ENCODE measurements around the gene CLEC18A.

CLEC18A gene

GRCh38 chr16:69924041-69924775, 26.9 kb upstream of the CLEC18A start:
- TF ChIP-seq CTCF (IDR thresholded peaks at IDR 0.05; ENCODE audit: low read depth, low read length), result no peak
- no peak for DNase-seq (ENCODE audit: low read depth in 2 of 2)
- no peak overlapping the region for H3K4me3 ChIP-seq (replicated peaks in 1 of 2; ENCODE audit: low read depth in 2 of 2, low read length in 2 of 2)

GRCh38 chr16:69924777-69925191, 26.4 kb upstream of the CLEC18A start:
- H3K4me3 ChIP-seq (replicated peaks in 1 of 2; ENCODE audit: low read depth in 2 of 2, low read length in 2 of 2), result peak overlapping the region in 1 of 2 donors; percentile 39
- peak; percentile 90 to 91 for DNase-seq (ENCODE audit: low read depth in 2 of 2)
- no peak for TF ChIP-seq CTCF (IDR thresholded peaks at IDR 0.05; ENCODE audit: low read depth, low read length)

GRCh38 chr16:69925311-69925710, 25.8 kb upstream of the CLEC18A start:
- DNase-seq (ENCODE audit: low read depth in 2 of 2), result no peak
- H3K4me3 ChIP-seq (replicated peaks in 1 of 2; ENCODE audit: low read depth in 2 of 2, low read length in 2 of 2), result peak overlapping the region in 1 of 2 donors; percentile 41
- no peak for TF ChIP-seq CTCF (IDR thresholded peaks at IDR 0.05; ENCODE audit: low read depth, low read length)

DNA sequence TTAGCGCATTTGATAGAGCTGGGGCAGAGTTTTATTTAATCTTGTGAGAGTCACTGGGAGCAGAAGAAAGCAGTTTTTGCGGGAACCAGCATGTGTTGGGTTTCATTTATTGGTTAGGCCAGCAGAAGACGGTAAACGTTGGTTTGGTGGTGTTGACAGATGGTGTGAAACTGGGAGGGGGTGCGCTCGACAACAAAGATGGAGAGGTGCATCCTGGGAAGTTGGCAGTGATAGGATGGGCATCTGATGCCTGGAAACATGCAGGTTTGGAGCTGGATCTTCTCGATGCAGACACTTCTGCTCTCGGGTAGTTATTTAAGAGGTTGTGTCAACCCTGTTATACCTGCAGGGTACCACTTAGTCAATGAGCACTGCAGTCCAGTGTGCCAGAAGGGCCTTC, 24.9 kb upstream of the CLEC18A start:
- H3K4me3 ChIP-seq (replicated peaks in 1 of 2; ENCODE audit: low read depth in 2 of 2, low read length in 2 of 2), result no peak overlapping the region
- TF ChIP-seq CTCF (IDR thresholded peaks at IDR 0.05; ENCODE audit: low read depth, low read length), result no peak
- DNase-seq (ENCODE audit: low read depth in 2 of 2), result no peak

DNA sequence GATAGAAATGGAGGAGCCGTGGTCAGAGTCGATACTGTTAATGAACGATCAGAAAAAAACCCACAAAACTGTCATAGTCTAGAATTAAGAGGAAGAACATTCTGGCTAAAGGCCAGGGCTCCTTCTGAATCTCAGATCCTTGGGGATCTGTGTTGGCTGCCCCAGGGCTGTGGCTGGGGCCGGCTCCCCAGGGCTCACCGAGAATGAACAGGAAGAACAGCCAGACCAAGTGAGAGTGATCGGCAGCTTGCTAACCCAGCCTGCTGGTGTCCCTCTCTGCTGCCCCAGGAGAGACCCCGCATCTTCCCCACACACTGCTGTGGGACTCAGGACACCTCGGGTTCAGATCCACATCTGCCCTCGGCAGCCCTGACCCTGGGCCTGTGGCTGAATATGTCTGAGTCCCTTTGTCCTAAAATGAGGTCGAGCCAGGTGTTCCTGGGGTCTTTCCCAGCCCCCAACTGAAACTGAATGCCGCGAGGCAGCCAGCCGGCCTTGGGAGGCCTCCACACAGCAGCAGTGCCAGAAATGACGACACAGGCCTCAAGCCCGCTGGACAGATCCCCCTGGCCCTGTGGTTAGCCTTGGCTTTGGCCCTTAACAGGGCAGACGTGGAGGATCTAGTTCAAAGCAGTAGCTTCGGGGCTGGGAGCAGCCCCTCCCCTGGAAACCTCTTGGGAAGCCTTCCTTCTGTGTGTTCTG, 23.9 kb upstream of the CLEC18A start:
- no peak overlapping the region for H3K4me3 ChIP-seq (replicated peaks in 1 of 2; ENCODE audit: low read depth in 2 of 2, low read length in 2 of 2)
- TF ChIP-seq CTCF (IDR thresholded peaks at IDR 0.05; ENCODE audit: low read depth, low read length), result no peak
- peak; percentile 77 to 90 for DNase-seq (ENCODE audit: low read depth in 2 of 2)

GRCh38 chr16:69928856-69929400, 22.2 kb upstream of the CLEC18A start:
- no peak for TF ChIP-seq CTCF (IDR thresholded peaks at IDR 0.05; ENCODE audit: low read depth, low read length)
- no peak for DNase-seq (ENCODE audit: low read depth in 2 of 2)
- H3K4me3 ChIP-seq (replicated peaks in 1 of 2; ENCODE audit: low read depth in 2 of 2, low read length in 2 of 2), result no peak overlapping the region

Measured in cardiac fibroblast (primary cell).